Nephron (organoid): ENCODE results near the gene FBXW8.
A peak's percentile ranks its signal among the peaks of the same experiment; 100 is the strongest.

Experiments used
- H3K27ac Mint-ChIP-seq, 3 experiments: 2 replicates each; pipeline ENCODE4 v1.8.0; 2020; ENCODE audit warnings: mixed read lengths in 3 of 3, mild to moderate bottlenecking in 2 of 3, moderate library complexity in 1 of 3
- H3K27me3 Mint-ChIP-seq: 2 replicates; pipeline ENCODE4 v1.8.0; 2021; ENCODE audit warnings: low read depth, mild to moderate bottlenecking, moderate library complexity, mixed read lengths
- H3K36me3 Mint-ChIP-seq: 2 replicates; pipeline ENCODE4 v1.8.0; 2020; ENCODE audit warnings: low read depth, mixed read lengths
- H3K4me1 Mint-ChIP-seq: 2 replicates; pipeline ENCODE4 v1.8.0; 2020; ENCODE audit warnings: mixed read lengths
- H3K4me3 Mint-ChIP-seq, 3 experiments: 2 replicates each; pipeline ENCODE4 v1.8.0; 2020; ENCODE audit warnings: mild to moderate bottlenecking in 3 of 3, mixed read lengths in 3 of 3, moderate library complexity in 2 of 3
- H3K9me3 Mint-ChIP-seq: 2 replicates; pipeline ENCODE4 v1.8.0; 2020; ENCODE audit warnings: mixed read lengths
- CTCF ChIP-seq, 3 experiments: fragments of 200-600 bp; sonication (generic); IDR thresholded peaks; one replicate each; pipeline ENCODE4 v1.5.0; 2021; ENCODE audit warnings: antibody characterized with exemption in 3 of 3; ENCODE audit not compliant: unreplicated experiment in 3 of 3

Gene FBXW8

GRCh38 chr12:117044790-117045159, 134.0 kb downstream of the FBXW8 start:
- TF ChIP-seq CTCF (IDR thresholded peaks at IDR 0.05; ENCODE audit: unreplicated experiment in 3 of 3): no peak
- H3K27ac Mint-ChIP-seq: peak overlapping the region; percentile 48 to 71 (median 56)

GRCh38 chr12:117045160-117046010, 134.6 kb downstream of the FBXW8 start:
- H3K36me3 Mint-ChIP-seq: no peaks in the 10 kb centered on the region
- TF ChIP-seq CTCF (IDR thresholded peaks at IDR 0.05; ENCODE audit: unreplicated experiment in 3 of 3): no peak

More at GRCh38 chr12:117044790-117045159, 134.0 kb downstream of the FBXW8 start:
- H3K36me3 Mint-ChIP-seq: no peaks in the 10 kb centered on the region
- peaks cover 25% of the 10 kb centered on the region for H3K4me1 Mint-ChIP-seq
- H3K9me3 Mint-ChIP-seq: no peaks in the 10 kb centered on the region
- H3K27me3 Mint-ChIP-seq: peaks cover 16% of the 10 kb centered on the region
- no peak overlapping the region for H3K4me3 Mint-ChIP-seq

GRCh38 chr12:117046011-117046369, 135.2 kb downstream of the FBXW8 start:
- Mint-ChIP-seq H3K9me3 (no peaks in the 10 kb centered on the region), H3K4me3 (no peak overlapping the region), H3K27me3 (peaks cover 16% of the 10 kb centered on the region), H3K4me1 (peaks cover 26% of the 10 kb centered on the region), H3K27ac (peak overlapping the region; percentile 42 to 88 (median 56)), H3K36me3 (no peaks in the 10 kb centered on the region)
- no peak for TF ChIP-seq CTCF (IDR thresholded peaks at IDR 0.05; ENCODE audit: unreplicated experiment in 3 of 3)

More at GRCh38 chr12:117045160-117046010, 134.6 kb downstream of the FBXW8 start:
- Mint-ChIP-seq H3K27me3 (peaks cover 16% of the 10 kb centered on the region), H3K4me1 (peaks cover 25% of the 10 kb centered on the region), H3K9me3 (no peaks in the 10 kb centered on the region), H3K4me3 (no peak overlapping the region), H3K27ac (peak overlapping the region; percentile 48 to 88 (median 56))

GRCh38 chr12:117046425-117046824, 135.7 kb downstream of the FBXW8 start:
- Mint-ChIP-seq H3K27ac (peak overlapping the region in 1 of 3 experiments; percentile 88), H3K4me3 (no peak overlapping the region), H3K4me1 (peaks cover 30% of the 10 kb centered on the region), H3K27me3 (peaks cover 18% of the 10 kb centered on the region), H3K9me3 (no peaks in the 10 kb centered on the region), H3K36me3 (no peaks in the 10 kb centered on the region)
- no peak for TF ChIP-seq CTCF (IDR thresholded peaks at IDR 0.05; ENCODE audit: unreplicated experiment in 3 of 3)

- H3K9me3 Mint-ChIP-seq: no peaks in the 10 kb centered on the region
- no peaks in the 10 kb centered on the region for H3K36me3 Mint-ChIP-seq
- H3K27ac Mint-ChIP-seq: no peak overlapping the region
- TF ChIP-seq CTCF (IDR thresholded peaks at IDR 0.05; ENCODE audit: unreplicated experiment in 3 of 3): no peak
- no peak overlapping the region for H3K4me3 Mint-ChIP-seq
- peaks cover 34% of the 10 kb centered on the region for H3K4me1 Mint-ChIP-seq
- peaks cover 15% of the 10 kb centered on the region for H3K27me3 Mint-ChIP-seq
Measured at GRCh38 chr12:117046861-117047530, 136.2 kb downstream of the FBXW8 start.
